Ovary (tissue), 9 donors: Measurements from ENCODE around the gene ICE1. TPM values are rescaled to one million over a fixed set of nuclear protein-coding genes. Genes with fewer than 3 reads are reported as not detected.

Experiments
- DNase-seq, 5 donors: peaks; one replicate each; pipeline ENCODE4 v3.0.0-alpha.2; 2019 to 2020
- H3K27ac ChIP-seq, 2 donors: fragments of 200-600 bp; one replicate each; pipeline versions ENCODE4 v1.5.1 to v1.8.0; 2019 to 2022
- H3K27me3 ChIP-seq: fragments of 200-600 bp; one replicate; pipeline ENCODE4 v1.8.0; 2022
- H3K36me3 ChIP-seq: fragments of 200-600 bp; sonication (generic); one replicate; pipeline ENCODE4 v1.5.1; 2019
- H3K4me1 ChIP-seq: one replicate; pipeline ENCODE4 v1.8.1; 2013; ENCODE audit warnings: mild to moderate bottlenecking, moderate library complexity; ENCODE audit not compliant: insufficient read depth
- H3K4me3 ChIP-seq: fragments of 200-600 bp; sonication (generic); one replicate; pipeline ENCODE4 v1.5.1; 2017
- H3K9me3 ChIP-seq, 2 donors: fragments of 200-600 bp in 1 of 2; sonication (generic) in 1 of 2; one replicate each; pipeline versions ENCODE4 v1.5.1 to v1.8.1; 2013 to 2019; ENCODE audit warnings: mild to moderate bottlenecking in 1 of 2, moderate library complexity in 1 of 2
- CTCF ChIP-seq, 3 donors: fragments of 450-650 bp in 2 of 3; fragments of 200-600 bp in 1 of 3; IDR thresholded peaks; one replicate each; pipeline versions ENCODE4 v1.5.1 to v1.8.0; 2016 to 2022; ENCODE audit warnings: antibody characterized with exemption in 3 of 3, mild to moderate bottlenecking in 1 of 3
- EP300 ChIP-seq: sonication (generic); formaldehyde crosslinking; IDR thresholded peaks from one replicate; pipeline ENCODE4 v1.6.1; 2017; ENCODE audit warnings: antibody characterized with exemption
- POLR2A ChIP-seq: fragments of 450-650 bp; IDR thresholded peaks from one replicate; pipeline ENCODE4 v1.6.1; 2017; ENCODE audit warnings: antibody characterized with exemption, mild to moderate bottlenecking, moderate library complexity
- WGBS, 3 donors: extraction: QIAGEN DNeasy Blood & Tissue Kit in 1 of 3; methylation state at CpG; one replicate each; pipeline versions ENCODE4 v1.1.5 to v1.1.7; 2013 to 2017; 5-methylcytosine and 5-hydroxymethylcytosine counted together
- intact Hi-C, 4 donors: fragments of 100-400 bp; cut with DNase I; formaldehyde crosslinking; loops; one replicate each; pipeline versions ENCODE4 v1.11.0 to v1.15.1; 2022 to 2023
- polyA plus RNA-seq, 2 donors: library from polyadenylated mRNA; stranded (reverse); fragments of 200-250 nt in 1 of 2; fragments of 350-450 nt in 1 of 2; fragmentation: Illumina TruSeq in 1 of 2; extraction: RNeasy Lipid Tissue Mini Kit (QIAGEN cat#74804) in 1 of 2; gene quantifications; one replicate each; pipeline ENCODE4 v1.2.3, GENCODE V29; 2013 to 2014
- total RNA-seq, 7 donors: library from RNA; depleted of rRNA in 2 of 7; stranded (reverse); fragments of >200 nt in 2 of 7; fragmentation: NEBNext Ultra II Directional in 3 of 7; extraction: Animal tissue kit (Norgen Biotek cat#: 25700) in 3 of 7; gene quantifications; one replicate each; pipeline versions ENCODE4 v1.1.0 to v1.2.4, GENCODE V29; 2016 to 2023
- donor health status: DM: no; HTN: no; CAD: no; lungs with moderate emphysema.
- donor health status: DM: no; HTN: no; CAD: no.
- donor health status: Bipolar disorder and iron deficiency.
- donor health status: DM: yes; HTN: yes; CAD: no.
- donor health status: DM: no; HTN: no; CAD: no.
- donor health status: DM: yes; HTN: yes; CAD: no.

The ICE1 gene
- total and polyA plus RNA-seq, 9 donors = 10.7 to 38.0 (median 30.5) TPM

GRCh38 chr5:5523066-5523505 lies 100.6 kb downstream of the ICE1 start:
- 79 to 84% (median 80%) methylated on average over 6 of the region's 6 CpGs for WGBS, 3 donors
- DNase-seq = no peak

GRCh38 chr5:5524327-5524726 lies 101.8 kb downstream of the ICE1 start:
- H3K9me3 ChIP-seq = no peaks in the 10 kb centered on the region
- H3K36me3 ChIP-seq = no peaks in the 10 kb centered on the region
- TF ChIP-seq CTCF (IDR thresholded peaks at IDR 0.05) (no peak), EP300 (no peak), POLR2A (no peak)
- H3K27ac ChIP-seq = no peak overlapping the region
- no peaks in the 10 kb centered on the region for H3K27me3 ChIP-seq
- 87 to 91% (median 90%) methylated on average over 3 of the region's 3 CpGs for WGBS, 3 donors
- no peak overlapping the region for H3K4me3 ChIP-seq
- no peaks in the 10 kb centered on the region for H3K4me1 ChIP-seq
- intact Hi-C loops = no loop called here
- DNase-seq = no peak

More at GRCh38 chr5:5523066-5523505, 100.6 kb downstream of the ICE1 start:
- H3K36me3 ChIP-seq = no peaks in the 10 kb centered on the region
- intact Hi-C loops = no loop called here
- H3K9me3 ChIP-seq = no peaks in the 10 kb centered on the region
- no peak overlapping the region for H3K27ac ChIP-seq
- H3K4me1 ChIP-seq = no peaks in the 10 kb centered on the region
- no peak overlapping the region for H3K4me3 ChIP-seq
- H3K27me3 ChIP-seq = no peaks in the 10 kb centered on the region
- TF ChIP-seq CTCF (IDR thresholded peaks at IDR 0.05) (no peak), EP300 (no peak), POLR2A (no peak)

DNA sequence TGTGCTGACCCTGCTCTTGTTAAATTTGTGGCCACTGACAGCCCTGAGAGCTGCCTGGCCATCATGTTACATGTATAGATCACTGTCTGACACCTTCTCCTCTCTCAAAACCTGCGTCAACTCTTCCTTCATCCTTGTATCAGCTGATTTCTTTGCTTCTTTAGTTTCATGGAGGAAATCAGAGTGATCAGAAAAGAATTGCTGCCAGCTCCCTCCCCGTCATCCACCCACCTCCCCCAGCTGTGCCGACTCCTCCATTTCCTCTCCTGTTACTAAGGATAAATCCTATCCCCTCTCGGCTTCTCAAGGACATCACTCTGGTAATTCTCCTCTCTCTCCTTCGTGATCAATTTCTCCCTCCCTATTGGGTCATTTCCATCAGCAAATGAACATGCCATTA lies 108.9 kb downstream of the ICE1 start:
- Histone ChIP-seq H3K27me3 (no peaks in the 10 kb centered on the region), H3K27ac (no peak overlapping the region), H3K36me3 (no peaks in the 10 kb centered on the region), H3K4me1 (no peaks in the 10 kb centered on the region), H3K4me3 (no peak overlapping the region), H3K9me3 (no peaks in the 10 kb centered on the region)
- no peak for DNase-seq
- WGBS, 3 donors = 18 to 31% (median 23%) methylated on average over 5 of the region's 5 CpGs
- TF ChIP-seq EP300 = no peak
- intact Hi-C loops = no loop called here

DNA sequence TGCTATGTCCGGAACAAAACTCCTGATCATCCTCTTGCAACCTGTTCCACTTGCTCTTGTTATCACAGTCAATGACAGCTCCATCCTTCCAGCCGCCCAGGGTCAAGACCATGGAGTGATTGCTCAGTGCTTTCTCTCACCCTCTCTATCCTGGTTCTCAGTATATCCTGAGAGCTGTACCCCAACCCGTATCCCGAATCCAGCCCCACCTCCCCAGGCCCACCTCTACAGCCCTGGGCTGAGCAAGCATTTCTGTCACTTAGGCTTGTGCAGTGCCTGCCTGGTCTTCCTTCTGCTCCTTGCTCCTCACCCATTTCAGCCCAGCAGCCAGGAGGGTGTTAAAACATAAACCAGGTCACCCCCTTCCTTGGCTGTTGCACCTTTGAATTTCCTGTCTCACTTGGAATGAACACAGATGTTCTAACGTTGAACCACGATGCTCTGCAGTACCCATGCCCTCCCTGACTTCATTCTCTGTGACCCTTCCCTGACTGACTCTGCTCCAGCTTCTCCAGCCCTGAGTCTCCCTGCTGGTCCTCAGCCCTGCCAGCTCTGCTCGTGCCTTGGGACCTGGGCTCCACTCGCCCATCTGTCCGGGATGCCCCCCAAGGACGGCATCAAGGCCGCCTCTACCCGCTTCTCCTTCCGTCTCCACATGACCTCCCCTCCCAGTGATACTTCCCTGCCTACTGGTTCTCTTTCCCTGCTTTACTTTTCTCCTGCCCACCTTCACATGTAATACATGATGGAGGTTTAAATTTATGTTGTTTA lies 110.0 kb downstream of the ICE1 start:
- 71 to 79% (median 79%) methylated on average over 13 of the region's 13 CpGs for WGBS, 3 donors
- TF ChIP-seq EP300 (no peak), CTCF (IDR thresholded peaks at IDR 0.05) (no peak), POLR2A (no peak)
- H3K9me3 ChIP-seq = no peaks in the 10 kb centered on the region
- no peaks in the 10 kb centered on the region for H3K4me1 ChIP-seq
- no peaks in the 10 kb centered on the region for H3K27me3 ChIP-seq
- H3K27ac ChIP-seq = no peak overlapping the region
- intact Hi-C loops = no loop called here
- H3K4me3 ChIP-seq = no peak overlapping the region
- H3K36me3 ChIP-seq = no peaks in the 10 kb centered on the region
- DNase-seq = no peak

DNA sequence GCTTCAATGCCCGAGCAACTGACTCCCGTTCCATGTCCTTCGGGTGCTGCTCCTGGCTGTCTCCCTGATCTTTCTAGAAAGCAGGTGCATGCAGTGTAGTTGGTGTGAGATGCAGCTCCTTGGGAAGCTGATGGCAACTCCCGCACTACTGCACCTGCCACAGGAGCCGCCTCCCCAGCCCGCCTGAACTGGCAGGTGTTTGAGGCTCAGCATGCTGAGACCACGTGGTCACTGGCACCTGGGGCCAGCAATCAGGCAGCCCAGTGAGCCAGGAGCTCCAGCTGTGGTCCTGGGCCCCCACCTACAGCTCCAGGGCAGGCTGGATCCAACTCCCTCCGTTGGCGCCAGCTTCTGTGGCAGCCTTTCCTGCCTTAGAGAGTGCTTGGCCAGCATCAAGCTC lies 111.5 kb downstream of the ICE1 start:
- no peaks in the 10 kb centered on the region for H3K9me3 ChIP-seq
- no peak for DNase-seq
- intact Hi-C loops = no loop called here
- no peaks in the 10 kb centered on the region for H3K27me3 ChIP-seq
- H3K4me1 ChIP-seq = no peaks in the 10 kb centered on the region
- no peaks in the 10 kb centered on the region for H3K36me3 ChIP-seq
- 76 to 89% (median 78%) methylated on average over 6 to 9 of the region's 9 CpGs for WGBS, 3 donors
- H3K4me3 ChIP-seq = no peak overlapping the region
- H3K27ac ChIP-seq = no peak overlapping the region
- TF ChIP-seq EP300 = no peak
- no peak for TF ChIP-seq CTCF (IDR thresholded peaks at IDR 0.05)
- no peak for TF ChIP-seq POLR2A
